ENCODE data around the gene LHX4. TPM values are rescaled to one million over a fixed set of nuclear protein-coding genes. Genes with fewer than 3 reads are reported as not detected.
"Not testable (repeated sequence)": the region's sequence is repeated elsewhere in the genome, so short reads cannot be mapped to it uniquely, and the experiment has no call there.

The LHX4 gene
- total and polyA plus RNA-seq, 5 donors, result 0.02 TPM; not detected in 4

DNA sequence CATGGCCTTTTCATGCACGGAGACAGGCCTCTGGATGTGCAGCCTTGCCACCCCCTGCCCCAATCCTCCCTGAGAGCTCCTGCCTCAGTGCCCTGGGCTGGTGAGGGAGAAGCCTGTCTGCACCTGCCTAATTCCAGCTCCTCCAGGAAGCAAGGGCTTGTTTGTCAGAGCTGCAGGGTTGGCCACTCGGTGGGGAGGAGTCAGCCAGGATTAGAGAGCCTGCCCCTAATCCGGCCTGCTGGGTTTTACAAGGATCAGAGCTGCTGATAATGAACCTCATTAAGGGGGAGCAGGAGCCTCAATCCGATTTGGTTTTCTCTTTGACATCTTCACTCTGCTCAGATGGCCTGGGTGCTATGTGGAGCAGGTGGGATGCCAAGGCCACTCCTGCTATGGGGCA, 31.9 kb upstream of the LHX4 start:
- Histone ChIP-seq H3K27ac (ENCODE audit: low read length) (no peak overlapping the region), H3K4me3 (ENCODE audit: low read length) (no peak overlapping the region), H3K27me3 (ENCODE audit: control insufficient read depth, insufficient read depth) (no peaks in the 10 kb centered on the region), H3K4me1 (ENCODE audit: control insufficient read depth, insufficient read depth, low read length) (no peaks in the 10 kb centered on the region), H3K9me3 (ENCODE audit: control insufficient read depth, low read length) (no peaks in the 10 kb centered on the region)
- no peak for ATAC-seq
- intact Hi-C loops (cut with DNase I), result no loop called here
- no peak for DNase-seq
- WGBS, result 79% methylated on average over 4 of the region's 4 CpGs

- 92% methylated on average over 5 of the region's 5 CpGs for WGBS
- Histone ChIP-seq H3K27ac (ENCODE audit: low read length) (no peak overlapping the region), H3K9me3 (ENCODE audit: control insufficient read depth, low read length) (no peaks in the 10 kb centered on the region), H3K27me3 (ENCODE audit: control insufficient read depth, insufficient read depth) (no peaks in the 10 kb centered on the region), H3K4me1 (ENCODE audit: control insufficient read depth, insufficient read depth, low read length) (no peaks in the 10 kb centered on the region), H3K4me3 (ENCODE audit: low read length) (no peak overlapping the region)
- intact Hi-C loops (cut with DNase I), result no loop called here
- ATAC-seq (no peak), DNase-seq (no peak)
Measured at GRCh38 chr1:180198611-180199010, 31.5 kb upstream of the LHX4 start.

- intact Hi-C loops (cut with DNase I), result no loop called here
- no peaks in the 10 kb centered on the region for H3K27me3 ChIP-seq (ENCODE audit: control insufficient read depth, insufficient read depth)
- H3K9me3 ChIP-seq (ENCODE audit: control insufficient read depth, low read length), result no peaks in the 10 kb centered on the region
- no peaks in the 10 kb centered on the region for H3K4me1 ChIP-seq (ENCODE audit: control insufficient read depth, insufficient read depth, low read length)
- ATAC-seq, result no peak
- DNase-seq, result no peak
- H3K27ac ChIP-seq (ENCODE audit: low read length), result no peak overlapping the region
- 89% methylated on average over 12 of the region's 12 CpGs for WGBS
- no peak overlapping the region for H3K4me3 ChIP-seq (ENCODE audit: low read length)
Measured at GRCh38 chr1:180199018-180199417, 31.0 kb upstream of the LHX4 start.

- Histone ChIP-seq H3K4me3 (ENCODE audit: low read length) (no peak overlapping the region), H3K9me3 (ENCODE audit: control insufficient read depth, low read length) (no peaks in the 10 kb centered on the region), H3K4me1 (ENCODE audit: control insufficient read depth, insufficient read depth, low read length) (no peaks in the 10 kb centered on the region), H3K27ac (ENCODE audit: low read length) (no peak overlapping the region), H3K27me3 (ENCODE audit: control insufficient read depth, insufficient read depth) (no peaks in the 10 kb centered on the region)
- WGBS, result 85% methylated on average over 7 of the region's 7 CpGs
- intact Hi-C loops (cut with DNase I), result no loop called here
- no peak for ATAC-seq
- no peak for DNase-seq
Measured at GRCh38 chr1:180201451-180202200, 28.4 kb upstream of the LHX4 start.

DNA sequence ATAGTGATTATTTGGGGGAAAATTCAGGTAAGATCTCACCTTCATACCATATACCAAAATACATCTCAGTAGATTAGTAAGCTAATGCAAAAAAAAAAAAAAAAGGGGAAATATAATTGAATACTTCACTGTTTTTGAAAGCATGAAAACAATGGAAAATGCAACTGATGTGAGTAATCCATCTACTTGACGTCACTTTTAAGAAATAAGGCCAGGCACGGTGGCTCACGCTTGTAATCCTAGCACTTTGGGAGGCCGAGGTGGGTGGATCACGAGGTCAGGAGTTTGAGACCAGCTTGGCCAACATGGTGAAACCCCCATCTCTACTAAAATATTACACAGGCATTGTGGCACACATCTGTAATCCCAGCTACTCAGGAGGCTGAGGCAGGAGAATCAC, 27.5 kb upstream of the LHX4 start:
- not testable (repeated sequence) for H3K27me3 ChIP-seq (ENCODE audit: control insufficient read depth, insufficient read depth); ATAC-seq

DNA sequence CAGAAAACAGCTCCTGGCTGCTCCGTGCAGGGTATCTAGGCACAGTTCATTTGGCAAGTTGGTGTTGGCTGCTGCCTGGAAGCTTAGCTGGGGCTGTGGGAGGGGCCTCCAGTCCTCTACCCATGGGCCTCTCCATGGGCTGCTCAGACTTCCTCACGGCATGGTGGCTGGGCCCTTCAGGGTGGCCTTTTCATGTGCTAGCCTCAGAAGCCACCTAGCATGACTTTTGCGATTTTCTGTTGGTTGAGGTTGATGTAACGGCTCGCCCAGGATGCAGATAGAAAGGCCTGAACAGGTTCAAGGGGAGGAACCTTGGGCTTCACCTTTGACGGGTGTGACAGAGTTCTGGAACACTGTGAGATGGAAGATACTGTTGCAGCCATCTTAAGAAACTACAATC, 25.8 kb upstream of the LHX4 start:
- H3K9me3 ChIP-seq (ENCODE audit: control insufficient read depth, low read length), result no peaks in the 10 kb centered on the region
- no peak for ATAC-seq
- H3K4me1 ChIP-seq (ENCODE audit: control insufficient read depth, insufficient read depth, low read length), result no peaks in the 10 kb centered on the region
- intact Hi-C loops (cut with DNase I), result no loop called here
- WGBS, result 77% methylated on average over 6 of the region's 6 CpGs
- no peak overlapping the region for H3K4me3 ChIP-seq (ENCODE audit: low read length)
- DNase-seq, result no peak
- no peak overlapping the region for H3K27ac ChIP-seq (ENCODE audit: low read length)
- no peaks in the 10 kb centered on the region for H3K27me3 ChIP-seq (ENCODE audit: control insufficient read depth, insufficient read depth)

More for the DNA sequence above, 27.5 kb upstream of the LHX4 start:
- H3K27ac ChIP-seq (ENCODE audit: low read length); H3K4me1 ChIP-seq (ENCODE audit: control insufficient read depth, insufficient read depth, low read length); DNase-seq; H3K4me3 ChIP-seq (ENCODE audit: low read length); intact Hi-C loops (cut with DNase I); H3K9me3 ChIP-seq (ENCODE audit: control insufficient read depth, low read length): not testable (repeated sequence)
- WGBS, result 82% methylated on average over 5 of the region's 5 CpGs

GRCh38 chr1:180206581-180206980, 23.5 kb upstream of the LHX4 start:
- Histone ChIP-seq H3K4me1 (ENCODE audit: control insufficient read depth, insufficient read depth, low read length) (no peaks in the 10 kb centered on the region), H3K9me3 (ENCODE audit: control insufficient read depth, low read length) (no peaks in the 10 kb centered on the region), H3K27me3 (ENCODE audit: control insufficient read depth, insufficient read depth) (no peaks in the 10 kb centered on the region), H3K4me3 (ENCODE audit: low read length) (no peak overlapping the region), H3K27ac (ENCODE audit: low read length) (no peak overlapping the region)
- no peak for ATAC-seq
- intact Hi-C loops (cut with DNase I), result no loop called here
- DNase-seq, result no peak
- 92% methylated on average over 3 of the region's 3 CpGs for WGBS

GRCh38 chr1:180208264-180208663, 21.8 kb upstream of the LHX4 start:
- intact Hi-C loops (cut with DNase I), result no loop called here
- Histone ChIP-seq H3K4me3 (ENCODE audit: low read length) (no peak overlapping the region), H3K27ac (ENCODE audit: low read length) (no peak overlapping the region), H3K4me1 (ENCODE audit: control insufficient read depth, insufficient read depth, low read length) (no peaks in the 10 kb centered on the region), H3K27me3 (ENCODE audit: control insufficient read depth, insufficient read depth) (no peaks in the 10 kb centered on the region), H3K9me3 (ENCODE audit: control insufficient read depth, low read length) (no peaks in the 10 kb centered on the region)
- no peak for DNase-seq
- 68% methylated on average over 4 of the region's 4 CpGs for WGBS
- no peak for ATAC-seq

DNA sequence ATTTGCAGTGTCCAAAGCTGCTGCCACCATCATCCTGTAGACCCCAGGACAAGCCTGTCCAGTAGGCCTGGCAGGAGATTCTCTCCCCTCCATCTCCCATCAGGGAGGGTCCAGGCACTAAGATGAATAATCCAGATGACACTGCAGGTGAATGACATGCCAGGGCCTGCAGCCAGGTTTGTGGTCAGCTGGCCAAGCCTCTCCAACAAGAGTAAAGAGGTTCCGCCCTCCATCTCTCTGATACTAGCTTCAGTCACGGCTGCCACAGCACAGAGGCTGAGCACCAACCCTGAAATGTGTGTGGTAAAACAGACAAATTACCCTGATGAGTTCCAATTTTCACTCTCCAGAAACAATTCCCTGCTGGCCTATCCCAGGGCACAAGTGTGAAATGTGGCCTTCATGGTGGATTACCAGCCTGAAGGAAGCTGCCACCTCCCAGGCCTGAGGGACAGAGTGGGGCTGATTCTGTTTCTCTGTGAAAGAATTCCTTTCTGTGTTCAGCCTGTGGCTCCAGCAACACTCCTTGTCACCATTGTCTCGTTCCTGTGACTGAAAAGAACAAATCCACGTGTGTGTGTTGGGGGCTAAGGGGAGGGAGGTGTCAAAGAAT, 19.9 kb upstream of the LHX4 start:
- Histone ChIP-seq H3K27me3 (ENCODE audit: control insufficient read depth, insufficient read depth) (no peaks in the 10 kb centered on the region), H3K27ac (ENCODE audit: low read length) (no peak overlapping the region), H3K4me3 (ENCODE audit: low read length) (no peak overlapping the region), H3K9me3 (ENCODE audit: control insufficient read depth, low read length) (no peaks in the 10 kb centered on the region), H3K4me1 (ENCODE audit: control insufficient read depth, insufficient read depth, low read length) (no peaks in the 10 kb centered on the region)
- WGBS, result 77% methylated on average over 4 of the region's 4 CpGs
- intact Hi-C loops (cut with DNase I), result no loop called here
- ATAC-seq (no peak), DNase-seq (no peak)

GRCh38 chr1:180211156-180211859, 18.8 kb upstream of the LHX4 start:
- intact Hi-C loops (cut with DNase I), result no loop called here
- H3K27ac ChIP-seq (ENCODE audit: low read length), result no peak overlapping the region
- no peak overlapping the region for H3K4me3 ChIP-seq (ENCODE audit: low read length)
- no peaks in the 10 kb centered on the region for H3K9me3 ChIP-seq (ENCODE audit: control insufficient read depth, low read length)
- WGBS, result 88% methylated on average over 12 of the region's 12 CpGs
- no peaks in the 10 kb centered on the region for H3K27me3 ChIP-seq (ENCODE audit: control insufficient read depth, insufficient read depth)
- DNase-seq, result no peak
- no peak for ATAC-seq
- H3K4me1 ChIP-seq (ENCODE audit: control insufficient read depth, insufficient read depth, low read length), result no peaks in the 10 kb centered on the region

- intact Hi-C loops (cut with DNase I), result no loop called here
- Histone ChIP-seq H3K4me3 (ENCODE audit: low read length) (no peak overlapping the region), H3K27ac (ENCODE audit: low read length) (no peak overlapping the region), H3K9me3 (ENCODE audit: control insufficient read depth, low read length) (no peaks in the 10 kb centered on the region), H3K4me1 (ENCODE audit: control insufficient read depth, insufficient read depth, low read length) (no peaks in the 10 kb centered on the region), H3K27me3 (ENCODE audit: control insufficient read depth, insufficient read depth) (no peaks in the 10 kb centered on the region)
- ATAC-seq (no peak), DNase-seq (no peak)
- 69% methylated on average over 8 of the region's 8 CpGs for WGBS
Measured at GRCh38 chr1:180211860-180212229, 18.2 kb upstream of the LHX4 start.

Data from right cardiac atrium (tissue), 5 donors.